IPS DF 4.7 (cell line): ENCODE results near the gene SSB.
"Not testable (repeated sequence)": the region's sequence is repeated elsewhere in the genome, so short reads cannot be mapped to it uniquely, and the experiment has no call there.

ENCODE experiments used
- DNase-seq: peaks from one replicate; pipeline ENCODE4 v3.0.0-alpha.2; 2013; ENCODE audit warnings: low spot score; ENCODE audit errors: extremely low read depth

The SSB gene

DNA sequence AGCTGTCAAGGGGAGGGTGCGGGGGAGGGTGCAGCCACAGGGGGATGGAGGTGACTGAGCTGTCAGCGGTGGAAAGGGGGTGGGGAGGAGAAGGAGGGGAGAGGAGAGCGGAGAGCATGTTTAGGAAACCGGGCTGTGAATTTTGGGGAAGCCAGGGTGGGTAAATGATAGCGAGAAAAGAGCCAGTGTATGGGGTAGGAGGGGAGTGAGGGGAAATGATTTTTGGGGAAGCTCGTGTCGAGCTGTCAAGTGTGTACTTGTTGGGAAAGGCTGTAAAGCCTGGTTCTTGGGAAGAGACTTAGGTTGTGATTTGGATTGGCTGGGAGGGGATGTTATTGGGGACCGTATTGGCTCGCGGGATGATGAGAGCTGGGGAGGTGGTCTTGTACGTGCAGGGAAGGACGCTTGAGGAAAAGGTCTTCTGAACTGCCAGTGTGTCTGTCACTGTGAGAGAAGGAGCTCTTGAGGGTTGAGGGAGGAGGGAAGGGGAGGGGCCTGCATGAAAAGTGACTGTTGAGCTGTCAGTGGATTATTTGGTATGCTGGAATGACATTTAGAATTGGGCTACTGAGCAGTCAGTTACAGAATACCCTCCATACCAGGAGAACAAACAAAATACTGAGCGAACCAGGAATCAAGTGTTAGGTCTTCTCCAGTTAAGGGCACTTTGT is 29.6 kb downstream of the SSB start:
- no peak for DNase-seq

DNA sequence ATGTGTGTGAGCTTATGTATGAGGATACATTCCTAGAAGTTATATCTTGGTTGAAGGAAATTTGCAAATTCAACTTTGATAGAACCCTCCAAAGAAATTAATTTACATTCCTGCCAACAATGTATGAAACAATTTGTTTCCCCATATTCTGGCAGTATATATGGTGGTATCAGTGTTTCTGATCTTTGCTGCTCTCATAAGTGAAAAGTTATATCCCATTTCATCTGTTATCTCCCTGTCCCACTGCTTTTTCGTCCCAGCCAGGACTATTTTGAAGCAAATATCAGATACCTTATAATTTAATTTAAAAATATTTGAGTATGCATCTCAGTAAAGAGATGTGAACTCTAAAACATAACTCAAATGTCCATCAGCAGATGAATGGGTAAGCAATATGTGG is 35.7 kb downstream of the SSB start:
- no peak for DNase-seq

DNA sequence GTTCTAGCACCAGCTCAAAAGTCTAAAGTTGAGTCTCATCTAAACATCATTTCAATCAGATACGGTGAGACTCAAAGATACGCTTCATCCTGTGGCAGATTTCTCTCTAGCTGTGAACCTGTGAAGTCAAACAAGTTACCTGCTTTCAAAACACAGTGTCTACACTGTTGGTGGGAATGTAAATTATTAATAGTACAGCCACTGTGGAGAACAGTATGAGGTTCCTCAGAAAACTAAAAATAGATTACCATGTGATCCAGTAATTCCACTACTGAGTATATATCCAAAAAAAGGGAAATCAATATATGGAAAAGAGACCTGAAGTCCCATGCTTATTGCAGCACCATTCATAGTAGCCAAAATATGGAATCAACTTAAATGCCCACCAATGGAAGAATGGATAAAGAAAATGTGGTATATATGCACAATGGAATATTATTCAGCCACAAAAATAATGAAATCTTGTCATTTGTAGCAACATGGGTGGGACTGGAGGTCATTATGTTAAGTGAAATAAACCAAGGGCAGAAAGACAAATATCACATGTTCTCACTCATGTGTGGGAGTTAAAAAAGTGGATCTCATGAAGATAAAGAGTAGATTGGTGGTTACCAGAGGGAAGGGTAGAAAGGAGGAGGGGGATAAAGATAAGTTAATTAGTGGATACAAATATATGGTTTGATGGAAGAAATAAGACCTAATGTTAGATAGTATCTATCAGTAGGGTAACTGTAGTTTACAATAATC is 40.2 kb downstream of the SSB start:
- no peak for DNase-seq

GRCh38 chr2:169839954-169840746 is 41.5 kb downstream of the SSB start:
- DNase-seq, result no peak

- DNase-seq, result no peak
Measured at GRCh38 chr2:169840747-169841142, 42.1 kb downstream of the SSB start.

DNA sequence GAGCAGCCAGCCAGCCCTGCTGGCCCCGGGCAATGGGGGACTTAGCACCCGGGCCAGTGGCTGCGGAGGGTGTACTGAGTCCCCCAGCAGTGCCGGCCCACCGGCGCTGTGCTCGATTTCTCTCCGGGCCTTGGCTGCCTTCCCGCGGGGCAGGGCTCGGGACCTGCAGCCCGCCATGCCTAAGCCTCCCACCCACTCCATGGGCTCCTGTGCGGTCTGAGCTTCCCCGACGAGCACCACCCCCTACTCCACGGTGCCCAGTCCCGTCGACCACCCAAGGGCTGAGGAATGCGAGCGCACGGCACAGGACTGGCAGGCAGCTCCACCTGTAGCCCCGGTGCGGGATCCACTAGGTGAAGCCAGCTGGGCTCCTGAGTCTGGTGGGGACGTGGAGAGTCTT is 43.0 kb downstream of the SSB start:
- DNase-seq, result not testable (repeated sequence)

- no peak for DNase-seq
Measured at GRCh38 chr2:169845016-169845415, 46.3 kb downstream of the SSB start.

DNA sequence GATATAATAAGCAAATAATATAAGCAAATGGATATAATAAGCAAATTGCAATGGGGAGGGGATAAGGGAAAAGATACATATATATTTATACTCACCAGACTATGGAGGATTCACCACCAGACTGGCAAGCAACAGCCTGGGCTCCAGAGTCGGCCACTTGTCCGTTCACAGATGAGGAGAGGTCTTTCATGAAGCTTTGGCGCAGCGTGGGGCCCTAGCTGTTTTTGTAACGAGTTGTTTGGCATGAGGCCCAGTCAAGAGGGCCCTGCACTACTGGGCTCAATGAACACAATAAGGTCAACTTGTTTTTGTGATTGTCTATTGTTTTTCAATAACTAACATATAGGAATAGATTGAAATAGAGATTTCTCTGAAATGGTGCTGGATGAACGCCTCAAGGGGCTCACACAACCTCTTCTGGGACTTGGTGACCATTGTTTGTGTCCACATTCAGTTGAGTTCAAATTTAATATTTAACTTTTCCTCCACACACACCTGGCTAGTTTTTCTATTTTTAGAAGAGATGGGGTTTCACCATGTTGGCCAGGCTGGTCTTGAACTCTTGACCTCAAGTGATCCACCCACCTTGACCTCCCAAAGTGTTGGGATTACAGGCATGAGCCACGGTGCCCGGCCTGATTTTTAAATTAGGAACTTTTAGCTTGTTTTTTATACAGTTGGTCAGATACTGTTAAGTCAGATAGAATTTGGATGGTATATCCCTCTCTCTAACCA is 50.5 kb downstream of the SSB start:
- not testable (repeated sequence) for DNase-seq

DNA sequence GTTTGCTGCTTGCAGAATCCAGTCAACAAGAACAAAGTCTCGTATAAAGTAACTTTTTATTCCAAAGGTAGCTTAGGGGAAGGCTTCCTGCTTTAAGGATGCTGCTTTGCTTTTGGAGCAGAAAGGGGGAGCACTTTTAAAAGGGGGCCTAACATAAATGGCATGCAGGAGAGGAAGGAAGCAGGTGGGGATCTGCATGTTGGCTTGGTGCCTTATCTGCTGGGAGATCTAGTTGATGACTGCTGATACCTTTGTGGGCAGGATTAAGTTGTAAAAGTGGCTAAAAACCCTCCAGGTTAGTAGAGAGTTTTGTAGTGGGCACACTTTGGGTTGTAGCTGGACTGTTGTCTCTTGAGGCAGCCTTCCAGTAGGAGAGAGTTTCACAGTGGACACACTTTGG is 51.0 kb downstream of the SSB start:
- no peak for DNase-seq

DNA sequence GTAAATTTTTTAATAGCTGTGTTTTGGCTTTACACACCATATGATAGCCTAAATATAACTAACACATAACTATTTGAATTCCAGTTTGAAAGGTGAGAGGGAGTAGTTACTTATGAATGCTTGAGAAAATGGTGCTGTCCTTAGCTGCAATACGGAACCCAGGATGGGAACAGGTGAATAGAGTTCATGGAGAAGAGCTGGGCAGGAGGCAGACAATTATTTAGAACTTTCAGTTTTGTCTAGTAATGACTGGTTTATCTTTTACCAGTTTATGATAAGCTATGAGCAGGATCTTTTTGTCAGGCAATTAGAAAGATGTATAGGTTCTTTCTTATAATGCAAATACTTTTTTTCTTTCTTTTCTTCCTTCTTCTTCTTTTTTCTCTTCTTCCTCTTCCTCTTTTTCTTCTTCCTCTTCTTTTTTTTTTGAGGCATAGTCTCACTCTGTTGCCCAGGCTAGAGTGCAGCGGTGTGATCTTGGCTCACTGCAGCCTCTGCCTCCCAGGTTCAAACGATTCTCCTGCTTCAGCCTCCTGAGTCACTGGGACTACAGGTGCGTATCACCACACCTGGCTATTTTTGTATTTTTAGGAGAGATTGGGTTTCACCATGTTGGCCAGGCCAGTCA is 54.5 kb downstream of the SSB start:
- DNase-seq, result no peak

- not testable (repeated sequence) for DNase-seq
Measured at GRCh38 chr2:169855281-169856258, 56.9 kb downstream of the SSB start.

- DNase-seq, result no peak
Measured at GRCh38 chr2:169859423-169859822, 60.8 kb downstream of the SSB start.

DNA sequence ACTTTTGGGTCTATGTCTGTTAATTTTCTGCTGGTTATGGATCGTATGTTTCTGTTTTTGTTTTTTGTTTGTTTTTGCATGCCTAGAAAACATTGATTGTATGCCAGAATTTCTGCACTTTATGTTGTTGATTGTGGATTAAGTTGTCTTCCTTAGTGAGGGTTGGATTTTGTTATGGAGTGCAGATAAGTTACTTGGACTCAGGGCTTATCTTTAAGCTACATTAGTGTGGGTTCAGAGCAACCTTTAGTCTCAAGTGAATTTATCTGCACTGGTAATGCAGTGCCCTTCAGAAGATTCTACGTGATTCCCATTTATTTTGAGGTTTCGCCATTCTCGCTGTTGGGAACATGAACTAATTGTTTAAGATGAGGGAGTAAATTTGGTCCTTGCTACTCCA is 61.5 kb downstream of the SSB start:
- DNase-seq, result no peak
